ENCODE results near the gene KHK.

The KHK gene

GRCh38 chr2:27049422-27050280, 36.9 kb upstream of the KHK start (continued):
- TF ChIP-seq ZNF645 (tag by site-specific recombination; IDR thresholded peaks at IDR 0.05) (no peak), ZIC2 (tag by site-specific recombination; IDR thresholded peaks at IDR 0.05) (peak; percentile 25; the same call in 1 of the 2 replicates), IKZF3 (tag by site-specific recombination; IDR thresholded peaks at IDR 0.05) (no peak), REPIN1 (tag by site-specific recombination; IDR thresholded peaks at IDR 0.05; ENCODE audit: low read depth) (no peak), ZNF76 (tag by site-specific recombination; IDR thresholded peaks at IDR 0.05; ENCODE audit: borderline replicate concordance, low read depth) (no peak), GLIS2 (tag by site-specific recombination; IDR thresholded peaks at IDR 0.05) (peak; percentile 40; the same call in 1 of the 2 replicates), ZNF488 (tag by site-specific recombination; IDR thresholded peaks at IDR 0.05) (no peak), ZNF112 (tag by site-specific recombination; IDR thresholded peaks at IDR 0.05) (no peak), ZNF140 (tag by site-specific recombination; IDR thresholded peaks at IDR 0.05) (no peak), ZNF660 (tag by site-specific recombination; IDR thresholded peaks at IDR 0.05) (no peak), PRDM1 (tag by site-specific recombination; IDR thresholded peaks at IDR 0.05) (no peak), ZNF768 (tag by site-specific recombination; IDR thresholded peaks at IDR 0.05) (no peak), ZFHX2 (tag by site-specific recombination; conservative IDR thresholded peaks at IDR 0.05) (peak; percentile 38; the same call in 1 of the 2 replicates), AEBP2 (tag by site-specific recombination; IDR thresholded peaks at IDR 0.05; ENCODE audit: borderline replicate concordance) (no peak), ZNF157 (tag by site-specific recombination; IDR thresholded peaks at IDR 0.05) (no peak), SALL2 (tag by site-specific recombination; IDR thresholded peaks at IDR 0.05; ENCODE audit: borderline replicate concordance) (no peak), ZNF48 (tag by site-specific recombination; IDR thresholded peaks at IDR 0.05) (no peak), ZNF274 (IDR thresholded peaks at IDR 0.05; ENCODE audit: low read length) (no peak), ZNF274 (tag by site-specific recombination; IDR thresholded peaks at IDR 0.05; ENCODE audit: borderline replicate concordance) (no peak), MZF1 (tag by site-specific recombination; IDR thresholded peaks at IDR 0.05; ENCODE audit: borderline replicate concordance) (no peak), ZNF623 (tag by site-specific recombination; IDR thresholded peaks at IDR 0.05) (no peak), GLIS1 (tag by site-specific recombination; IDR thresholded peaks at IDR 0.05) (0 out of 2 replicates have a peak, but pooled peaks have one; percentile 25), ZNF391 (tag by site-specific recombination; IDR thresholded peaks at IDR 0.05; ENCODE audit: borderline replicate concordance, low read depth) (no peak), ZNF549 (tag by site-specific recombination; IDR thresholded peaks at IDR 0.05) (no peak), ZNF248 (tag by site-specific recombination; IDR thresholded peaks at IDR 0.05) (no peak)
- TF ChIP-seq, protein P1, sequence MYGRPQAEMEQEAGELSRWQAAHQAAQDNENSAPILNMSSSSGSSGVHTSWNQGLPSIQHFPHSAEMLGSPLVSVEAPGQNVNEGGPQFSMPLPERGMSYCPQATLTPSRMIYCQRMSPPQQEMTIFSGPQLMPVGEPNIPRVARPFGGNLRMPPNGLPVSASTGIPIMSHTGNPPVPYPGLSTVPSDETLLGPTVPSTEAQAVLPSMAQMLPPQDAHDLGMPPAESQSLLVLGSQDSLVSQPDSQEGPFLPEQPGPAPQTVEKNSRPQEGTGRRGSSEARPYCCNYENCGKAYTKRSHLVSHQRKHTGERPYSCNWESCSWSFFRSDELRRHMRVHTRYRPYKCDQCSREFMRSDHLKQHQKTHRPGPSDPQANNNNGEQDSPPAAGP (tag by site-specific recombination; IDR thresholded peaks at IDR 0.05): 0 out of 2 replicates have a peak, but pooled peaks have one; percentile 12
- TF ChIP-seq, protein P2, sequence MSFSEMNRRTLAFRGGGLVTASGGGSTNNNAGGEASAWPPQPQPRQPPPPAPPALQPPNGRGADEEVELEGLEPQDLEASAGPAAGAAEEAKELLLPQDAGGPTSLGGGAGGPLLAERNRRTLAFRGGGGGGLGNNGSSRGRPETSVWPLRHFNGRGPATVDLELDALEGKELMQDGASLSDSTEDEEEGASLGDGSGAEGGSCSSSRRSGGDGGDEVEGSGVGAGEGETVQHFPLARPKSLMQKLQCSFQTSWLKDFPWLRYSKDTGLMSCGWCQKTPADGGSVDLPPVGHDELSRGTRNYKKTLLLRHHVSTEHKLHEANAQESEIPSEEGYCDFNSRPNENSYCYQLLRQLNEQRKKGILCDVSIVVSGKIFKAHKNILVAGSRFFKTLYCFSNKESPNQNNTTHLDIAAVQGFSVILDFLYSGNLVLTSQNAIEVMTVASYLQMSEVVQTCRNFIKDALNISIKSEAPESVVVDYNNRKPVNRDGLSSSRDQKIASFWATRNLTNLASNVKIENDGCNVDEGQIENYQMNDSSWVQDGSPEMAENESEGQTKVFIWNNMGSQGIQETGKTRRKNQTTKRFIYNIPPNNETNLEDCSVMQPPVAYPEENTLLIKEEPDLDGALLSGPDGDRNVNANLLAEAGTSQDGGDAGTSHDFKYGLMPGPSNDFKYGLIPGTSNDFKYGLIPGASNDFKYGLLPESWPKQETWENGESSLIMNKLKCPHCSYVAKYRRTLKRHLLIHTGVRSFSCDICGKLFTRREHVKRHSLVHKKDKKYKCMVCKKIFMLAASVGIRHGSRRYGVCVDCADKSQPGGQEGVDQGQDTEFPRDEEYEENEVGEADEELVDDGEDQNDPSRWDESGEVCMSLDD (tag by site-specific recombination; IDR thresholded peaks at IDR 0.05): no peak
